NCI-H82 treated with DMSO at 0.1 percent for 48 hours (cell line): Measurements from ENCODE around the gene POLR3B.
"Not testable (repeated sequence)": the region's sequence is repeated elsewhere in the genome, so short reads cannot be mapped to it uniquely, and the experiment has no call there.

Source experiments
- DNase-seq: peaks from one replicate; lab custom pipeline; 2025; ENCODE audit not compliant: unreplicated experiment; lab: John Stamatoyannopoulos, UW

The POLR3B gene

GRCh38 chr12:106342397-106343213 is 14.9 kb upstream of the POLR3B start:
- no peak for DNase-seq

- DNase-seq, result no peak
Measured at GRCh38 chr12:106343214-106343528, 14.4 kb upstream of the POLR3B start.

GRCh38 chr12:106344131-106344530 is 13.4 kb upstream of the POLR3B start:
- no peak for DNase-seq

GRCh38 chr12:106345746-106346145 is 11.8 kb upstream of the POLR3B start:
- peak; percentile 43 for DNase-seq

GRCh38 chr12:106348411-106348810 is 9.1 kb upstream of the POLR3B start:
- DNase-seq, result no peak

- no peak for DNase-seq
Measured at GRCh38 chr12:106353175-106353574, 4.4 kb upstream of the POLR3B start.

GRCh38 chr12:106358396-106359241 is 1.1 kb downstream of the POLR3B start:
- DNase-seq, result peak; percentile 56

- DNase-seq, result no peak
Measured at GRCh38 chr12:106359646-106360399, 2.3 kb downstream of the POLR3B start.

- no peak for DNase-seq
Measured at GRCh38 chr12:106360400-106360994, 2.9 kb downstream of the POLR3B start.

GRCh38 chr12:106362971-106363370 is 5.4 kb downstream of the POLR3B start:
- no peak for DNase-seq

- no peak for DNase-seq
Measured at GRCh38 chr12:106364261-106364660, 6.7 kb downstream of the POLR3B start.

GRCh38 chr12:106369624-106370346 is 12.2 kb downstream of the POLR3B start:
- no peak for DNase-seq

- DNase-seq, result no peak
Measured at GRCh38 chr12:106378788-106379187, 21.2 kb downstream of the POLR3B start.

- DNase-seq, result no peak
Measured at GRCh38 chr12:106380954-106381353, 23.4 kb downstream of the POLR3B start.

- DNase-seq, result not testable (repeated sequence)
Measured at GRCh38 chr12:106381866-106382265, 24.3 kb downstream of the POLR3B start.

- DNase-seq, result no peak
Measured at GRCh38 chr12:106386813-106387535, 29.4 kb downstream of the POLR3B start.

- no peak for DNase-seq
Measured at GRCh38 chr12:106387848-106388377, 30.4 kb downstream of the POLR3B start.

- DNase-seq, result no peak
Measured at GRCh38 chr12:106389151-106389550, 31.6 kb downstream of the POLR3B start.

GRCh38 chr12:106392759-106393158 is 35.2 kb downstream of the POLR3B start:
- no peak for DNase-seq

- no peak for DNase-seq
Measured at GRCh38 chr12:106409878-106410277, 52.3 kb downstream of the POLR3B start.
